ENCODE measurements around the gene IFNB1.
A peak's percentile ranks its signal among the peaks of the same experiment; 100 is the strongest.

IFNB1 gene

GRCh38 chr9:21077781-21078180 is at the start of gene IFNB1:
TSS of gene IFNB1 (minus strand) at chr9:21077942. CDS start at chr9:21077869, 73 bp downstream.
- DNase-seq (ENCODE audit: low spot score), result no peak

DNA sequence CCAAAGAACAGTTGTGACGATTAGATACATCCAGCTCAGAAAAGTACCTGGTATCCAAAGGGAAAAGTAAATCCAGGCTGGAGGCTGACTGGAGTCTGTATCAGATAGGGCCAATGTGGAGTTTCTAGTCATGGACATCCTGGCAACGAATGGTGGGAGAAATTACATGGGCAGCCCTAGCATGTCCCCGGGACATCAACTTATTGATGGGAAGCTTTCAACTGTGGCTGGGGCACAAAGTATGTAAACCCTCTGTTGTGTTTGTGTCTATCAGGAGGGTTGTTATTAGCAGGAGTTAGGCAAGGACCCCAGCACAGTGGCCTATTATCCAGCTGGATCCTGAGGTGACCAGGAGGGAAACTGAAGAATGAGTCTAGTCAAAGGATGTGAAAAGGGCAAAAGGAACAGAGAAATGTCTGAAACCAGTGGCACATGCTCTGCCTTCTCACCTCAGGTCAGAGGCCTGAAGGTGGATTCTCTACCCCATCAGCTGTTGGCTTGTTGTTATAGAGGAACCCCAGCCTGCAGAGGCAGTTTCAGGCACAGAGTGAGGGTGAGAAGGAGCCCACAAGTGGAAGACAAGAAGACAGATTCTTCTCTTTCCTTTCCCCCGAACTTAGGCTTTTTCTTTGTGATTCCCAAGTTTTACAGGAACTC is 44.0 kb upstream of the IFNB1 start:
- no peak for DNase-seq (ENCODE audit: low spot score)

GRCh38 chr9:21121079-21121478 is 43.3 kb upstream of the IFNB1 start:
- no peak for DNase-seq (ENCODE audit: low spot score)

DNA sequence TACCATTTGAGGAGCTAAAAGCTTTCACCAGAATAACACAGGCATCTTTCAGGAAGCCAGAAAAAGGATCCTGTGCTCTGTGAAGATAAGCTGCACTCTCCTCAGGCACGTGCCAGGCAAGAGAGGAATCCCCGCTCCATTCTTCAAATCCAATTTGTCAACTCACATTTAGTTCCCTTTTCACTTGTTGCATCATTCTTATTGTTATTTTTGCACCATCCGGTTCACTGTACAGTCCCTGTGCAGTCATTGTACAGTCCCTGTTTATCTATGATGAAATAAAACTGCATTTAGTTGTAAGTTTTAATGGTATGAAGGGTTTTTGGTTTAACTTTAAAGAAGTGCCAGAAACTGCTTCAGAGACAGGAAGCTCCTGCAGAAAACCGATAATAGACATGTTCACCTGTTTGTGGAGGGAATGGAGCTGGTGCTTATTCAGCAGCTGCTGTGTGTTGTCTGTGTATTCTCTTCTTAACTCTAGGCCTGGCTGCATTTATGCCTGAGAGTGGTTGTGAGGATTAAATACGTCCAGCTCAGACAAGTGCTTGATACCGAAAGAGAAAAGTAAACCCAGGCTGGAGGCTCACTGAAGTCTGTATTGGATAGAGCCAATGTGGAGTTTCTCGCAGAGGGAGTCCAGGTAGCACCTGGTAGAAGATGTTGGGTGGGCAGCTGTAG is 41.5 kb upstream of the IFNB1 start:
- no peak for DNase-seq (ENCODE audit: low spot score)

- DNase-seq (ENCODE audit: low spot score), result no peak
Measured at GRCh38 chr9:21114311-21114710, 36.6 kb upstream of the IFNB1 start.

DNA sequence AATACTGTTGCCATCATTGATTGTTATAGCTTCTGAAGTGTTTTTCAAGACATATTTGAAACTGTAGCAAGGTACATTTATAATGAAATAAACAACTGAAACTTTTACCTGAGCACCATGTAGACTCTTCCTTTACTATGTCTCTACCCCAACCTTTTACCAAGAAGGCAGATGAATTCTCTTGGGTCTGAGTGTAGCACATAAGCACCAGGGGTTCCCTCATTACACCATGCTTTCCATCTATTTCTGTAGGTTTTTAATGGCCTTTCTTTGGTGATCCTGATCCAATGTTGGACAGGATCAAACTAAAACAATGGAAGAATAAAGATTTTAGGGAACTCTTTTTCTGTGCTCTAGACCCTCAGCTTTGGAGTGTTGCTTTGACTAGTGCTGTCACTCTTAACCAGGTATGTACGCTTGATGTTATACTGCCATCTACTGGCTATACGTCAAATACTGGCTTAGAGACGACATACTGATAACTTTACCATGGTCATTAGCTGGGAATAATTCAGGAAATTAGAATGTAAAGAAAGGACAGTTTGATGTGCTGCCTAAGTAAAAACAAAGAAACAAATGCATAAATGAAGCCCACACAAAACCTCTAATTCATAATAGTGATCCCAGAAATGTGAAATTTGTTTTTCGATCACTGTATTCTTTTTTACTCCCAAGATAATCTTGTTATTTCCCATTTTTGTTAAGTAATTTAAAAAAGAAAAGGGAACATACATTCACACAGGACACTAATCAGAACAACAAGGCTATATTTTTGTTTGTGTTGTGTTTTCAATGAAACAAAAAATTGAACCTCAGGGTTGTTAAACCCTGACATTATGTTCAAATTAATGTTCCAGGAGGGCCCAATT is 33.2 kb upstream of the IFNB1 start:
- peak; percentile 59 for DNase-seq (ENCODE audit: low spot score)

DNA sequence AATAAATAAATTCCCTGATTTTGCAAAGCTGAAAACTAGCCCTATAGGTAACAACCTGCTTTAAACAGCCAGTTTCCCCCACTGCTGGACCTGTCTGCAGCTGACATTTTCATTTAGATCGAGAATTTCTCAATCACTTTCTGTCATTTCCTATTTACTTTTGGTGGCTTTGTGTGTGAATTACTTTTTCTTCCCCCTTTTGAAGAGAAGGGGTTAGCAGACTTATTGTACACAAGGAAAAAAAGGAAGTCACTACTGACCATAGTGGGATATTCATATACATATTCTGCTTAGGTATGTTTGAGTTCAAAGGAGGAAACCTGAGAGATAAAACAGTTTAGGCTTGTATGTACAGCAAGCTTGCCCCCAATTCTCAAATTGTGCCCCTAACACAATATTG is 27.0 kb upstream of the IFNB1 start:
- no peak for DNase-seq (ENCODE audit: low spot score)

DNA sequence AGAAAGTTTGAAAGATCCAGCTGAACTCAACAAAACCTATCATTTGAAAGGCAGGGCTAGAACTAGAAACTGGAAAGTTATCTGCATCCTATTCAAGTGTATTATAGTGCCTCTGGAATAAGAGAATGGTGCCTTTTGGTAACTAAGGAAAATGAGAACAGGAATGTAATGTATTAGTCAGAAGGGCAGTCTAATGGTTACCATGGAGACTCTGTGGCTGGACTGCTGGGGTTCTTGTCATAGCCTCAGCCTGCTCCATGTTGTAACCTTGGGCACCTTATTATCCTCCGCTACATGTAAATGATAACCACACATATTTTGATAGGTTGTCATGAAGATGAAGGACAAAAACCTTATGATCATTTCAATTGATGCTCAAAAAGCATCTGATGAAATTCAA is 24.6 kb upstream of the IFNB1 start:
- peak; percentile 39 for DNase-seq (ENCODE audit: low spot score)

DNA sequence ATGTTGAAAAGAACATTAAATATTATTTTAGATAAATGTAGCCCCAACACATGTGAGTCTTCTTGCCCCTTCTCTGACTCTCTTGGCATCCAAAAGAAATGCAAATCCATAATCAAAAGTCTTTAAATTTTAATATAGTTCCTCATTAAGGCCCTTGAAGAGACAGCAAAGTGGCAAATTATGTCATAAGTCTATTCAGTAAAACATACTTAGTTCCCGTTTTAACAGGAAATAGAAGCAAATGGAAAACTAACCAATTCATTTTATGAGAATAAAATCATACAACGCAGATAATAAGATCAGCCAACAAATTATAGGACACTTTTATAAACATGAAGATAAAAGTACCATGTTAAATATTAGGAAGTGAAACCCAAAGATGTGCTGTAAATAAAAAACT is 20.1 kb upstream of the IFNB1 start:
- DNase-seq (ENCODE audit: low spot score), result no peak

DNA sequence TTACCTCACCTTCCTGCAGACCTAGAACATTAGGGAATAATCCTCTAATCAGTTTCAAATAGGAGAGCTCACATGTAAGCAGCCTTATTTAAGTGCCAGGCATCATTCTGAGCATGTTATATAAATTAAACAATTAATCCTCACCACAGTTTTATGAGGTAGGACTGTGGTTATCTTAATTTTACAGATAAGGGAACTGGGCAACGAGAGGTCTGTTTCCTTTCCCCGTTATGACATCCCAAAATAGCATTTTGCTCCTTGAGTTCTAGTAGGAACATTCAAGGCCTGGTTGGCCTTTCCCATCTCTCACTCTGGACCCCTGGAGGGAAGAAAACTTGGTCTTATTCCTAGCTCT is 19.1 kb upstream of the IFNB1 start:
- no peak for DNase-seq (ENCODE audit: low spot score)

GRCh38 chr9:21096172-21096900 is 18.6 kb upstream of the IFNB1 start:
- DNase-seq (ENCODE audit: low spot score), result peak; percentile 20

- DNase-seq (ENCODE audit: low spot score), result no peak
Measured at GRCh38 chr9:21095561-21095960, 17.8 kb upstream of the IFNB1 start.

- no peak for DNase-seq (ENCODE audit: low spot score)
Measured at GRCh38 chr9:21086538-21086937, 8.8 kb upstream of the IFNB1 start.

DNA sequence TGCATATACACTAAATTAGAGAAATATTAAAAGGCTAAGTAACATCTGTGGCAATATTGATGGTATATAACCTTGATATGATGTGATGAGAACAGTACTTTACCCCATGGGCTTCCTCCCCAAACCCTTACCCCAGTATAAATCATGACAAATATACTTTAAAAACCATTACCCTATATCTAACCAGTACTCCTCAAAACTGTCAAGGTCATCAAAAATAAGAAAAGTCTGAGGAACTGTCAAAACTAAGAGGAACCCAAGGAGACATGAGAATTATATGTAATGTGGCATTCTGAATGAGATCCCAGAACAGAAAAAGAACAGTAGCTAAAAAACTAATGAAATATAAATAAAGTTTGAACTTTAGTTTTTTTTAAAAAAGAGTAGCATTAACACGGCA is 7.3 kb upstream of the IFNB1 start:
- DNase-seq (ENCODE audit: low spot score), result no peak

- no peak for DNase-seq (ENCODE audit: low spot score)
Measured at GRCh38 chr9:21084242-21084850, 6.6 kb upstream of the IFNB1 start.

DNA sequence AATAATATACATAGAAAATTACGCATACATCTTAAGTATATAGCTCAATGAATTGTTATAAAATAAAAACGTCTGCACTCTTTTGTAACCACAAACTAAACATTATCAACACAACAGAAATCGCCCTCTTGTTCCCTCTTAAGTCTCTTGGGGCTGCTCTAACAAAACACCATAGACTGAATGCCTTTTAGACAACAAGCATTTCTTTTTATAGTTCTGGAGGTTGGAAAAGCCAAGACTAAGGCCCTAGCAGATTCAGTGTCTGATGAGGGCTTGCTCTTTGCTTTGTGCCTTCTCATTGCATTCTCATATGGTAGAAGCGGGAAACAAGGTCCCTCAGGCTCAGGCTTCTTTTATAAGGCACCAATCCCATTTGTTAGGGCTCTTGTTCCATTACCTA is 4.9 kb upstream of the IFNB1 start:
- DNase-seq (ENCODE audit: low spot score), result no peak

DNA sequence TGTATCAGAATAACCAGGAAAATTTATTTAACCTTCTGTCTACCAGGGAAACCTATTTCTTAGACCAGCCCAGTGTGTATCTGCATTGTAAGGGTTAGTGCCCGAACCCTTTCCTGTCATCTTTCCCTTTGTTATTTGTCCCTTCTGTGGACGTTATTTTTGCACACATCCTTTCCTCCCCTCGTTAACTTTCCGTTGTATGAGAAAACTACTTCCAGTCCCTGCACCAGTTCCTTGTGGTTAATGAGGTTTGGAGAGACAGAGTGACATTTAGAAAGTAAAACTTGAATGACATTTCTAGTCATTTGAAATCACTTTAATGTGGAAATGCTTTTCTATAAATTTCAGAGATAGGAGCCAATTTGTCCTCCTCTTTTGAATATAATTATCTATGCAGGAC is 4.3 kb upstream of the IFNB1 start:
- DNase-seq (ENCODE audit: low spot score), result no peak

DNA sequence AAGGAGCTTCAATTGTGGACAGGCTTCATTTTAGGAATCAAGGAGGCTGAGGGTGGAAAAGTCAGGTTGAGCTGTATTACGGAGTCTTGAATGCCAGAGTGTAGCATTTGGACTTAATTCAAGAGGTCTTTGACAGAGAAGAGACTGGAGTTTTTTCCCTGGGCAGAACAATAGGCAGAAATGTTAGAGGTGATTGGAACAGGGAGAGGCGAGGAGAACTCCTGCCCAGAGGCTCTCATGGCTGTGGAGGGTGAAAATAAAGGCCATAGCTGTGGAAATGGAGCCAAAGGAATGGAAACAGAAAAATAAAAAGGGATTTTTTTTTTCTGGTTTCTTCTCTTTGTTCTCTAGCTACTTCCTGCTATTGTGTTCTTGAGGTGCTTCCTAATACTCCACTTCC is 3.7 kb upstream of the IFNB1 start:
- DNase-seq (ENCODE audit: low spot score), result no peak

DNA sequence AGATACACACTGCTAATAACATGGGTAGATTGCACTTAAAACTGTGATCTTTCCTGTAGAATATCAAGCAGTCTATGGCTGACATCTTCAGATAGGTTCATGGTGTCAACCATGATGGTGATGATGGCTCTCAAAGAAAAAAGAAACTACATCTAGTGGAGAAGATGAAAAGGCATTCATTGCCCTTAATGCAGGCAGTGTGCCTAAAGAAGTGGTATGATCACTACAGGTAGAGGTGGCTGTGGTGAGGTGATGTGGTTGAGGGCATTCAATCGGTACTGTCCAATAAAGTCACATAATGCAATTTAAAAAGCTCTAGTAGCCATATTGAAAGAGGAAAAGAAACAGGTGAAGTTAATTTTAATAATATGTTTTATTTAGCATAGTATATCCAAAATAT is 3.1 kb upstream of the IFNB1 start:
- DNase-seq (ENCODE audit: low spot score), result no peak

DNA sequence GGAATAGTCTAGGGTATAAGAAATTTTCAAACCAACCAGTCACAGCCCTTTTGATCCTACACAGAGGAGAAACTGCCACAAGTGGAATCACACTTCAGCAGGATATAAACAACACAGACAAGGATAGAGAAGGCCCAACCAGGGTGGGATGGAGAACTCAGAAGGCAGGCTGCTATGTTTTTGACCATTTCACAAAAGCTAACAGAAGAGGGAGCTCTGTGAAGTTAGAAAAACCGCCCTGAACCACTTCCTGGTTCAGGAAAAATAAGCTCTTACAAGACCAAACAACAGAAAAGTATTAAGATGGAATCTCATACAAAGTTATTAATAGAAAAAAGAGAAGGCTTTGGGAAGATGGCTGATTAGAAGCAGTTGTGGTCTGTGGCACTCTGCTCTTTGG is 960 bp upstream of the IFNB1 start:
- no peak for DNase-seq (ENCODE audit: low spot score)

DNA sequence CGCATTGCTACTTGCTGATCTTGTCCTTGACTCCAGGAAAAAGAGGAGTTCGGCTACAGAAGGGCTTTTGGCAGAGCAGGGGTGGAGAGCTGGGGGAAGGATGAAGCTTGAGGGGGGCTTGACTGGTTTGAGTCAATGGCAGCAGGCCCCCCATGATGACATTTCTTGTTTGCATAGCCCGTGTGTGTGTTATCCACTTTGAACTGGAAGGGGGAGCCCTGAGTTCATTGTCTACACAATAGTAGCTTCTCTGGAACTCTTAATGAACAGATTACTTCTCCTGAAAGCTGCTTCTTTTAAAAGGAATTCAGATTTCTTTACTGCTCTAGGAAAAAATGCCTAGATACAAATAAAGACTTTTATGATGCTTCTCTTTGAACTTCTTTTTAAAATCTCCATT is 2.3 kb downstream of the IFNB1 start:
- DNase-seq (ENCODE audit: low spot score), result no peak

DNA sequence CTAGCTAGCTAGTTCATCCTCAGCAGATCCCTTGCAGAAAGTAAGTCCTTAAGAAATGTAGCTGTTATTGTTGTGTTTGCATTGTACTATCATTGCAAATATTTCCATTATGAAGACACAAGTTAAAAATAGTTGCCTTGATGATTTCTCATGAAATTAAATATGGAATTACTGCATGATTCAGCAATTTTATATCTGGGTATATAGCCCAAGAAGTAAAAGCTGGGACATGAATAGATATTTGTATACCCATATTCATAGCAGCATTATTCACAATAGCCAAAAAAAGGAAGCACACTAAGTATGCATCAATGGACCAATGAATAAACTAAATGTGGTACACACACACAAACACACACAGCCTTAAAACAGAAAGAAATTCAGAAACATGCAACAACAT is 6.8 kb downstream of the IFNB1 start:
- DNase-seq (ENCODE audit: low spot score), result no peak
